ENCODE results near the gene STRA8.

Gene STRA8

GRCh38 chr7:135282561-135283254 lies 49.1 kb downstream of the STRA8 start:
- DNase-seq, result no peak
- Mint-ChIP-seq H3K4me3 (no peak overlapping the region), H3K4me1 (ENCODE audit: low read depth) (peaks cover 23% of the 10 kb centered on the region), H3K27me3 (peaks cover 13% of the 10 kb centered on the region), H3K27ac (no peak overlapping the region), H3K9me3 (peaks cover 2% of the 10 kb centered on the region), H3K36me3 (ENCODE audit: low read depth) (no peaks in the 10 kb centered on the region)

DNA sequence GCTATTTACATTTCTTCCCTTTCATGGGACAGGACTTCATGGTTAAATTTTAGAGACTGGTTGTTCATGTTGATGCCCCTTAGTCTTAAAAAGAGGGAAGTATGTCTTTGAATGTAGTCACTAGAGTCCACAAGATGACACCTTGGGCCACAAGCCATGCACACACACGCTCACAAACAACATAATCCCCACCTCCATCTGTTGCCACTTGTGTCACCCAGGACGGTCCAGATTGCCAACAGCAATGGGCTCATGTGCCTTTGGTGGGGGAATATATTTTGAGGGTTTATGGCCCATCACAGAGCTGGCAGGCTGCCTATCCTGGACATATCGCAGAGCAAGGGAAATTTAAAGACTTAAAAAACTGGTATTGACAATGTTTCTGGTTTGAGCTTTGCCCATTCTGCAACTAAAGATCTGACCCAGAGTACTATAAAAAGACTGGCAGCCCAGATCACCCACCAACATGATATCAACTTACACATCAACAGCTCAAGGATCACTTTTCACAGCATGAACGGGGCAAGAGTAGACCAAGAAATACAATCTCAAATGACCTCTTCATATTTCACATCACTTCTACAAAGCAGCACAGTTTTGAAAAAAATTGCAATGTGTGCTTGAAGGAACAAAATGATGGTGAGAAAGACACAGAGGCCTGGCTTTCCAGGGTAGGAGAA lies 50.5 kb downstream of the STRA8 start:
- peaks cover 20% of the 10 kb centered on the region for H3K4me1 Mint-ChIP-seq (ENCODE audit: low read depth)
- H3K36me3 Mint-ChIP-seq (ENCODE audit: low read depth), result no peaks in the 10 kb centered on the region
- H3K27ac Mint-ChIP-seq, result no peak overlapping the region
- no peak for DNase-seq
- H3K27me3 Mint-ChIP-seq, result peaks cover 11% of the 10 kb centered on the region
- no peak overlapping the region for H3K4me3 Mint-ChIP-seq
- no peaks in the 10 kb centered on the region for H3K9me3 Mint-ChIP-seq

GRCh38 chr7:135285547-135286233 lies 52.1 kb downstream of the STRA8 start:
- H3K27me3 Mint-ChIP-seq, result peaks cover 6% of the 10 kb centered on the region
- no peak for DNase-seq
- no peak overlapping the region for H3K4me3 Mint-ChIP-seq
- no peak overlapping the region for H3K27ac Mint-ChIP-seq
- H3K4me1 Mint-ChIP-seq (ENCODE audit: low read depth), result peaks cover 19% of the 10 kb centered on the region
- H3K9me3 Mint-ChIP-seq, result no peaks in the 10 kb centered on the region
- H3K36me3 Mint-ChIP-seq (ENCODE audit: low read depth), result no peaks in the 10 kb centered on the region

GRCh38 chr7:135286876-135287275 lies 53.2 kb downstream of the STRA8 start:
- Mint-ChIP-seq H3K4me3 (no peak overlapping the region), H3K36me3 (ENCODE audit: low read depth) (no peaks in the 10 kb centered on the region), H3K9me3 (no peaks in the 10 kb centered on the region), H3K27ac (no peak overlapping the region), H3K4me1 (ENCODE audit: low read depth) (peaks cover 12% of the 10 kb centered on the region), H3K27me3 (no peaks in the 10 kb centered on the region)
- no peak for DNase-seq

- Mint-ChIP-seq H3K27ac (no peak overlapping the region), H3K9me3 (no peaks in the 10 kb centered on the region), H3K36me3 (ENCODE audit: low read depth) (no peaks in the 10 kb centered on the region), H3K4me3 (no peak overlapping the region), H3K27me3 (peaks cover 4% of the 10 kb centered on the region), H3K4me1 (ENCODE audit: low read depth) (peaks cover 4% of the 10 kb centered on the region)
- no peak for DNase-seq
Observed at GRCh38 chr7:135290594-135290993, 57.0 kb downstream of the STRA8 start.

GRCh38 chr7:135291809-135292253 lies 58.2 kb downstream of the STRA8 start:
- H3K4me1 Mint-ChIP-seq (ENCODE audit: low read depth), result peaks cover 4% of the 10 kb centered on the region
- H3K36me3 Mint-ChIP-seq (ENCODE audit: low read depth), result no peaks in the 10 kb centered on the region
- no peak for DNase-seq
- H3K4me3 Mint-ChIP-seq, result no peak overlapping the region
- H3K27ac Mint-ChIP-seq, result no peak overlapping the region
- peaks cover 4% of the 10 kb centered on the region for H3K27me3 Mint-ChIP-seq
- no peaks in the 10 kb centered on the region for H3K9me3 Mint-ChIP-seq

DNA sequence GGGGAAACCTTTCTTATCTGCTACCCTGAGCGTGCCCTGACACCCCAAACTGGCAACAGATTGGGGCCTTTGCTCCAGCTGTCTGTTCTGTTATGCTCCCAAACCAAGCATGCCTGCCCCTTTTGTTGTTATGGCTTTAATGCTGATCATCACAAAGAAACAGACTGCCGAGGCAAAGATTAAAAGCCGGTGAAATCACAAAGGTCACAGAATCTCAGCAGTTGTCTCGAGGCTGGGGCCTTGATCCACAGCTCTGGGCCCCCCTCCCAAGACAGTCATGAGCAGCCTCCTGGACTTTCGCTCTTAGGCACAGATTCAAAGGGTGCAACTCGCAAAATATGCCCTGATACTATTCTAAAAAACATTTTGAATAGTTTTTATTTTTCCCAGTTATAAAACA lies 65.6 kb downstream of the STRA8 start:
- peaks cover 8% of the 10 kb centered on the region for H3K9me3 Mint-ChIP-seq
- DNase-seq, result no peak
- H3K27ac Mint-ChIP-seq, result no peak overlapping the region
- peaks cover 4% of the 10 kb centered on the region for H3K27me3 Mint-ChIP-seq
- no peaks in the 10 kb centered on the region for H3K4me1 Mint-ChIP-seq (ENCODE audit: low read depth)
- H3K36me3 Mint-ChIP-seq (ENCODE audit: low read depth), result no peaks in the 10 kb centered on the region
- H3K4me3 Mint-ChIP-seq, result no peak overlapping the region

DNA sequence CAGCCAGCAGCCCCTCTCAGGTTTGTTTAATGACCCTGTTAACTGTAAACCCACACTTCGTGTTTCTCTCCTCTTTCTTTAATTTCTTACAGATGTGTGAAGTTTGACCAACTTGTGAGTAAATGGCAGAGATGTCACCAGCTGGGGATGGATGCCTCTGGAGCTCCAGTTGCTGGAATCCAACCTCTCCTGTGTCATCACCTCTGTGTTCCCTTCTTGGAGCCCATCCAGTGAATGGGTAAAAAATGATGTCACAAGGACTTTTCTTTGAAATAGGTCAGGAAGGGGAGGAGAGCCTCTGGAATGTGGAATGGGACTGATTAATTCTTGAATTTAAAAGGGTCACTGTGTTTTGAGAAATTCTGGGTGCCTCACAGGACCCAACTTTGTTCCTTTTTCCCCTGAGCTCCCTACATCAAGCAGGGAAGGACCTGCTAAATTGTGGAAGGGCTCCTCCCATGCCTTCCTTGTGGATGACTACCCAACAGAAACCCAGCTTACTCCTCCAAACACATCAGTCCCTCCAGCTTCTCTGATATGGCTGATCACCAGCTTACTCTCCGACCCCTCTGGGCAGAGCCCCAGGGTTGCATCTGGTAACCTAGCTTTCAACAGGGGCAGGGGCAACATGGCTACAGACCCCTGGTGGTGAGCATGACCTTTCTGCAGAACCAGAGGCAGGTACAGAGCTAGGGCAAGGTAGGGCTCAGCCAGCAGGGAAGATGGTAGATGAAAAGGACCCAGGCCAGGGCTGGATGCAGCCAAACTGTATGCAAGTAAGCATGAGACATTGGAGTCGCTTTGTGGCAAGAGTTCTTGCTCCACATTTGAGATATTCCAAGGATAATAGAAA lies 67.5 kb downstream of the STRA8 start:
- H3K4me1 Mint-ChIP-seq (ENCODE audit: low read depth), result no peaks in the 10 kb centered on the region
- no peaks in the 10 kb centered on the region for H3K36me3 Mint-ChIP-seq (ENCODE audit: low read depth)
- no peaks in the 10 kb centered on the region for H3K27me3 Mint-ChIP-seq
- no peak for DNase-seq
- H3K9me3 Mint-ChIP-seq, result peaks cover 8% of the 10 kb centered on the region
- H3K4me3 Mint-ChIP-seq, result no peak overlapping the region
- no peak overlapping the region for H3K27ac Mint-ChIP-seq

All from activated T-cell treated with anti-CD3 and anti-CD28 coated beads, Interleukin-2, amount 50 U/mL, for 24 hours (primary cell).